Measurements from ENCODE around the gene LENG8.

Gene LENG8

DNA sequence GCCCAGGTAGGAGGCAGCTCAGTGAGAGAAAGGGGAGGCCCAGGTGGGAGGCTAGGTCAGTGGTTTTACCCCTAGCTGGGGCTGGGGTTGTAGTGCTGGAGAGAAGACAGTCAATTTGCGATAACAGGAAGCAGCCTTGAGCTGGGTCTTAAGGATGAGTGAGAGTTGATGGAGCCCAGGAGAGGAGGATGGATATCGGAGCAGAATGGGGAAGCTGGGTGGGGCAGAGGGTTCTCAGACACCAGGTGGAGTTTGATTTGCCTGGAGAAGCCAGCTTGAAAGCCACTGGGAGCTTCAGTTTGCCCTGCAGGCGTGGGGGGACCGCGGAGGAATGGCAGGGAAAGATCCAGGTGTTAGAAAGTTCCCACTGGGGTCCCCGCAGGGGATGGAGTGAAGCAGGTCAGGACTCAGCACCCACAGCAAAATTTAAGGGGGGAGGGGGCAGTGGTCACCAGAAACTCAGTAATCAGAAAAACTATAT, 24.9 kb downstream of the LENG8 start (continued):
- TF ChIP-seq, protein P1, sequence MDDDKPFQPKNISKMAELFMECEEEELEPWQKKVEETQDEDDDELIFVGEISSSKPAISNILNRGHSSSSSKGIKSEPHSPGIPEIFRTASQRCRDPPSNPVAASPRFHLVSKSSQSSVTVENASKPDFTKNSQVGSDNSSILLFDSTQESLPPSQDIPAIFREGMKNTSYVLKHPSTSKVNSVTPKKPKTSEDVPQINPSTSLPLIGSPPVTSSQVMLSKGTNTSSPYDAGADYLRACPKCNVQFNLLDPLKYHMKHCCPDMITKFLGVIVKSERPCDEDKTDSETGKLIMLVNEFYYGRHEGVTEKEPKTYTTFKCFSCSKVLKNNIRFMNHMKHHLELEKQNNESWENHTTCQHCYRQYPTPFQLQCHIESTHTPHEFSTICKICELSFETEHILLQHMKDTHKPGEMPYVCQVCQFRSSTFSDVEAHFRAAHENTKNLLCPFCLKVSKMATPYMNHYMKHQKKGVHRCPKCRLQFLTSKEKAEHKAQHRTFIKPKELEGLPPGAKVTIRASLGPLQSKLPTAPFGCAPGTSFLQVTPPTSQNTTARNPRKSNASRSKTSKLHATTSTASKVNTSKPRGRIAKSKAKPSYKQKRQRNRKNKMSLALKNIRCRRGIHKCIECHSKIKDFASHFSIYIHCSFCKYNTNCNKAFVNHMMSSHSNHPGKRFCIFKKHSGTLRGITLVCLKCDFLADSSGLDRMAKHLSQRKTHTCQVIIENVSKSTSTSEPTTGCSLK (tag by site-specific recombination; IDR thresholded peaks at IDR 0.05) = no peak
- TF ChIP-seq ZNF274 (IDR thresholded peaks at IDR 0.05; ENCODE audit: low read length) (no peak), ZNF274 (tag by site-specific recombination; IDR thresholded peaks at IDR 0.05; ENCODE audit: borderline replicate concordance) (no peak)

DNA sequence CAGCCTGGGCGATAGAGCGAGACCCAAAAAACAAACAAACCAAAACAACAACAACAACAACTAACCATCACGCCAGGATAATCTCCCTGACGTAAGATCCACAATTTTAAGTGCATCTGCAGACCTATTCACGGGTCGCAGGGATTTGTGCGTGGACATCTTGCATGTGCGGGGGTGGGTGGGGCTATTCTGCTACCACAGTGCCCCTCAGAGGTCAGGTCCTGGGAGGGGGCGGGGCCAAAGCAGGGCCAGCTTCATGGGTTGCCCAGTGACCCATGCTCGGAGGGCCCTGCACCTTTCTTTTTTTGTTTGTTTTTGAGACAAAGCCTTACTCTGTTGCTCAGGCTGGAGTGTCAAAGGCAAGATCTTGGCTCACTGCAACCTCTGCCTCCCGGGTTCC, 26.7 kb downstream of the LENG8 start:
- Histone ChIP-seq H3K36me3 (ENCODE audit: control insufficient read depth in 2 of 2, insufficient read depth in 1 of 2, low read length in 2 of 2) (no peaks in the 10 kb centered on the region), H3K9me3 (ENCODE audit: control insufficient read depth, insufficient read depth, low read depth, low read length) (no peaks in the 10 kb centered on the region), H3K27ac (ENCODE audit: extremely low read depth, low read depth, low read length) (no peak overlapping the region), H3K4me1 (ENCODE audit: control insufficient read depth, insufficient read depth, low read length) (0 out of 2 replicates have a peak, but pooled peaks cover 4% of the 10 kb centered on the region), H3K4me3 (ENCODE audit: low read depth, low read length) (no peak overlapping the region)
- ChIA-PET POLR2A (interaction anchor here (1.3 kb wide), 1 partner anchor 27 kb away, joined by 3 read pairs; the partner anchor contains the start of gene LENG8), CTCF (interaction anchor here (0.7 kb wide), 1 partner anchor 460 kb away, joined by 3 read pairs; no protein-coding TSS in a partner anchor)
- TF ChIP-seq, protein P2, sequence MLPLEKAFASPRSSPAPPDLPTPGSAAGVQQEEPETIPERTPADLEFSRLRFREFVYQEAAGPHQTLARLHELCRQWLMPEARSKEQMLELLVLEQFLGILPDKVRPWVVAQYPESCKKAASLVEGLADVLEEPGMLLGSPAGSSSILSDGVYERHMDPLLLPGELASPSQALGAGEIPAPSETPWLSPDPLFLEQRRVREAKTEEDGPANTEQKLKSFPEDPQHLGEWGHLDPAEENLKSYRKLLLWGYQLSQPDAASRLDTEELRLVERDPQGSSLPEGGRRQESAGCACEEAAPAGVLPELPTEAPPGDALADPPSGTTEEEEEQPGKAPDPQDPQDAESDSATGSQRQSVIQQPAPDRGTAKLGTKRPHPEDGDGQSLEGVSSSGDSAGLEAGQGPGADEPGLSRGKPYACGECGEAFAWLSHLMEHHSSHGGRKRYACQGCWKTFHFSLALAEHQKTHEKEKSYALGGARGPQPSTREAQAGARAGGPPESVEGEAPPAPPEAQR (tag by site-specific recombination; IDR thresholded peaks at IDR 0.05) = no peak
- TF ChIP-seq, protein P3, sequence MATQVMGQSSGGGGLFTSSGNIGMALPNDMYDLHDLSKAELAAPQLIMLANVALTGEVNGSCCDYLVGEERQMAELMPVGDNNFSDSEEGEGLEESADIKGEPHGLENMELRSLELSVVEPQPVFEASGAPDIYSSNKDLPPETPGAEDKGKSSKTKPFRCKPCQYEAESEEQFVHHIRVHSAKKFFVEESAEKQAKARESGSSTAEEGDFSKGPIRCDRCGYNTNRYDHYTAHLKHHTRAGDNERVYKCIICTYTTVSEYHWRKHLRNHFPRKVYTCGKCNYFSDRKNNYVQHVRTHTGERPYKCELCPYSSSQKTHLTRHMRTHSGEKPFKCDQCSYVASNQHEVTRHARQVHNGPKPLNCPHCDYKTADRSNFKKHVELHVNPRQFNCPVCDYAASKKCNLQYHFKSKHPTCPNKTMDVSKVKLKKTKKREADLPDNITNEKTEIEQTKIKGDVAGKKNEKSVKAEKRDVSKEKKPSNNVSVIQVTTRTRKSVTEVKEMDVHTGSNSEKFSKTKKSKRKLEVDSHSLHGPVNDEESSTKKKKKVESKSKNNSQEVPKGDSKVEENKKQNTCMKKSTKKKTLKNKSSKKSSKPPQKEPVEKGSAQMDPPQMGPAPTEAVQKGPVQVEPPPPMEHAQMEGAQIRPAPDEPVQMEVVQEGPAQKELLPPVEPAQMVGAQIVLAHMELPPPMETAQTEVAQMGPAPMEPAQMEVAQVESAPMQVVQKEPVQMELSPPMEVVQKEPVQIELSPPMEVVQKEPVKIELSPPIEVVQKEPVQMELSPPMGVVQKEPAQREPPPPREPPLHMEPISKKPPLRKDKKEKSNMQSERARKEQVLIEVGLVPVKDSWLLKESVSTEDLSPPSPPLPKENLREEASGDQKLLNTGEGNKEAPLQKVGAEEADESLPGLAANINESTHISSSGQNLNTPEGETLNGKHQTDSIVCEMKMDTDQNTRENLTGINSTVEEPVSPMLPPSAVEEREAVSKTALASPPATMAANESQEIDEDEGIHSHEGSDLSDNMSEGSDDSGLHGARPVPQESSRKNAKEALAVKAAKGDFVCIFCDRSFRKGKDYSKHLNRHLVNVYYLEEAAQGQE (tag by site-specific recombination; IDR thresholded peaks at IDR 0.05) = no peak
- no peak for TF ChIP-seq ZBTB48 (tag by site-specific recombination; IDR thresholded peaks at IDR 0.05)
- no peak for TF ChIP-seq ZNF501 (tag by site-specific recombination; IDR thresholded peaks at IDR 0.05)
- no peak for TF ChIP-seq ZNF23 (tag by site-specific recombination; IDR thresholded peaks at IDR 0.05; ENCODE audit: borderline replicate concordance)
- no peak for TF ChIP-seq ZNF416 (tag by site-specific recombination; IDR thresholded peaks at IDR 0.05)
- TF ChIP-seq, protein P4, sequence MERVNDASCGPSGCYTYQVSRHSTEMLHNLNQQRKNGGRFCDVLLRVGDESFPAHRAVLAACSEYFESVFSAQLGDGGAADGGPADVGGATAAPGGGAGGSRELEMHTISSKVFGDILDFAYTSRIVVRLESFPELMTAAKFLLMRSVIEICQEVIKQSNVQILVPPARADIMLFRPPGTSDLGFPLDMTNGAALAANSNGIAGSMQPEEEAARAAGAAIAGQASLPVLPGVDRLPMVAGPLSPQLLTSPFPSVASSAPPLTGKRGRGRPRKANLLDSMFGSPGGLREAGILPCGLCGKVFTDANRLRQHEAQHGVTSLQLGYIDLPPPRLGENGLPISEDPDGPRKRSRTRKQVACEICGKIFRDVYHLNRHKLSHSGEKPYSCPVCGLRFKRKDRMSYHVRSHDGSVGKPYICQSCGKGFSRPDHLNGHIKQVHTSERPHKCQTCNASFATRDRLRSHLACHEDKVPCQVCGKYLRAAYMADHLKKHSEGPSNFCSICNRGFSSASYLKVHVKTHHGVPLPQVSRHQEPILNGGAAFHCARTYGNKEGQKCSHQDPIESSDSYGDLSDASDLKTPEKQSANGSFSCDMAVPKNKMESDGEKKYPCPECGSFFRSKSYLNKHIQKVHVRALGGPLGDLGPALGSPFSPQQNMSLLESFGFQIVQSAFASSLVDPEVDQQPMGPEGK (tag by site-specific recombination; IDR thresholded peaks at IDR 0.05) = no peak
- no peak for TF ChIP-seq ZBTB8A (tag by site-specific recombination; IDR thresholded peaks at IDR 0.05)
- no peak for TF ChIP-seq GLI2 (tag by site-specific recombination; IDR thresholded peaks at IDR 0.05; ENCODE audit: borderline replicate concordance, low read depth)
- TF ChIP-seq ZNF596 (tag by site-specific recombination; IDR thresholded peaks at IDR 0.05) = no peak
- TF ChIP-seq, protein P5, sequence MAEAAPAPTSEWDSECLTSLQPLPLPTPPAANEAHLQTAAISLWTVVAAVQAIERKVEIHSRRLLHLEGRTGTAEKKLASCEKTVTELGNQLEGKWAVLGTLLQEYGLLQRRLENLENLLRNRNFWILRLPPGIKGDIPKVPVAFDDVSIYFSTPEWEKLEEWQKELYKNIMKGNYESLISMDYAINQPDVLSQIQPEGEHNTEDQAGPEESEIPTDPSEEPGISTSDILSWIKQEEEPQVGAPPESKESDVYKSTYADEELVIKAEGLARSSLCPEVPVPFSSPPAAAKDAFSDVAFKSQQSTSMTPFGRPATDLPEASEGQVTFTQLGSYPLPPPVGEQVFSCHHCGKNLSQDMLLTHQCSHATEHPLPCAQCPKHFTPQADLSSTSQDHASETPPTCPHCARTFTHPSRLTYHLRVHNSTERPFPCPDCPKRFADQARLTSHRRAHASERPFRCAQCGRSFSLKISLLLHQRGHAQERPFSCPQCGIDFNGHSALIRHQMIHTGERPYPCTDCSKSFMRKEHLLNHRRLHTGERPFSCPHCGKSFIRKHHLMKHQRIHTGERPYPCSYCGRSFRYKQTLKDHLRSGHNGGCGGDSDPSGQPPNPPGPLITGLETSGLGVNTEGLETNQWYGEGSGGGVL (tag by site-specific recombination; IDR thresholded peaks at IDR 0.05) = no peak
- no peak for TF ChIP-seq SP3 (tag by site-specific recombination; IDR thresholded peaks at IDR 0.05)

Data from HEK293 (cell line).